ENCODE results near the gene GALK1.
A peak's percentile ranks its signal among the peaks of the same experiment; 100 is the strongest.
"Not testable (repeated sequence)": the region's sequence is repeated elsewhere in the genome, so short reads cannot be mapped to it uniquely, and the experiment has no call there.

GALK1 gene

DNA sequence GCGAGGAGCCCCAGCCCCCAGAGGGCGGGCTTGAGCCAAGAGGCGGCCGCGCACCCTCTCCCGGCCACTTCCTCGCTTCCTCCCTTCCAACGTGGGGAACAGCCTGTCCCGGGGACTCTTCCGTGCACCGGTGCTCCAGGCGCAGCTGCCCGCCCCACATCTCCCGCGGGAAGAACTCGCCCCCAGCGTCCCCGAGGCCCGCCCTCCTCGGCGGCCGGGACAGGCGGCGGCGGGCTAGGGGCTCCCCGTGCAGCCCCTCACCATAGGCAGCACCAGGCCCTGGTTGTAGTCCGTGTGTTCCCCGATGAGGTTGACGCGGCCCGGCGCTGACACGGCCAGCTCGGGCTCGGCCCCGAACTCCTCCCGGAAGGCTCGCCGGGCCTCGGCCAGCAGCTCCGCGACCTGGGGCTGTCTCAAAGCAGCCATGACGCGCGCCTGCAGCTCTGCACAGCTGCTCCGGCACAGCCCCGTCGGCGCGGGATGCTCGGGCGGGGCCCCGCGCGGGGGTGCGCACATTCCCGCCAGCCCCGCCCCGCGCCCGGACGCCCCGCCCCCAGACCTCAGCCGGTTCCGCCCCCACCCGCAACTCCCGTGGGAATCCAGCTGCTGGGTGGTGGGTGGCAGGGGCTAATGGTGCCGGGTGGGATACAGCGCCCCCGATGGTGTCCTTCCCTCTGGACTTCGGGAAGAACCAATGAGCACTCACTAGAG lies at the start of gene GALK1:
Gene GALK1 (minus strand): TSS at position 482 of the 711 bp plus-strand sequence. CDS start 56 bp downstream, at position 426.
- peak; percentile 82 for DNase-seq

- no peak for DNase-seq
Measured at GRCh38 chr17:75814021-75814395, 49.0 kb upstream of the GALK1 start.

DNA sequence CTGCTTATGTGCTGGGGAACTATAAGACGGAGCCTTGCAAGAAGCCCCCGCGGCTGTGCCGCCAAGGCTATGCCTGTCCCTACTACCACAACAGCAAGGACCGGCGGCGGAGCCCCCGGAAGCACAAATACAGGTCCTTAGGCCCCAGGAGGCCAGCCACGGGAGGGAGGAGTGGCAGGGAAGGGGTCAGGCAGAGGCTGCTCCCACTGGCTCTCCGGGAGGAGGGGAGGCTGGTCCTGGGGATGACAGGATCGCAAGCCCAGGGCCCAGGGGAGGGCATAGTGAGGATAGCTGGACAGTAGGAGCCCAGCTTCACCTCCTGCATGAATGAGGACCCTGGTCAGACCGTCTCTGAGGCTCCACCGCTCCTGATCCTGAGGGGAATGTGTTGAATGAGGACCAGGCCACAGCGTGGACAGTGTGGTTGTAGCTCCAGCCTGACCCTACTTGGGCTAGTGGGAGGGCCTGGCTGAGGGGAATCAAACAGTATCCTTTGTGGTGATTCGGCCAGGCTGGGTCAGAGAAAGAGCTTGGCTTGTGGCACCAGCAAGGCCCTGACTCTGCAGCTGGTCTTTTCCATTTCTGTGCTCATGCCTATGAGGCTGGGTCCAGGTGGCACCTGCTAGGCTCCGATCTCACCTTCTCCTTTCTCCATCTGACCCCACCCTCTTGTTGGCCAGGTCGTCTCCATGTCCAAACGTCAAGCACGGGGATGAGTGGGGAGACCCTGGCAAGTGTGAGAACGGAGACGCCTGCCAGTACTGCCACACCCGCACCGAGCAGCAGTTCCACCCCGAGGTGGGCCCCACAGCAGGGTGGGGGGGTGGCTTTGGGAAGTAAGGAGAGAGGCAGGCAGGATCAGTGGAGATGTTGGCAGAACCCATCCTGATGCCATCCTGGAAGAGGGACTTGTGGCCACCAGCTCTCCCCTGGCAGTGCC lies 48.4 kb upstream of the GALK1 start:
- no peak for DNase-seq

GRCh38 chr17:75812096-75813013 lies 47.4 kb upstream of the GALK1 start:
- DNase-seq: no peak

GRCh38 chr17:75811174-75811573 lies 46.2 kb upstream of the GALK1 start:
- DNase-seq: no peak

- DNase-seq: not testable (repeated sequence)
Measured at GRCh38 chr17:75810756-75811155, 45.8 kb upstream of the GALK1 start.

DNA sequence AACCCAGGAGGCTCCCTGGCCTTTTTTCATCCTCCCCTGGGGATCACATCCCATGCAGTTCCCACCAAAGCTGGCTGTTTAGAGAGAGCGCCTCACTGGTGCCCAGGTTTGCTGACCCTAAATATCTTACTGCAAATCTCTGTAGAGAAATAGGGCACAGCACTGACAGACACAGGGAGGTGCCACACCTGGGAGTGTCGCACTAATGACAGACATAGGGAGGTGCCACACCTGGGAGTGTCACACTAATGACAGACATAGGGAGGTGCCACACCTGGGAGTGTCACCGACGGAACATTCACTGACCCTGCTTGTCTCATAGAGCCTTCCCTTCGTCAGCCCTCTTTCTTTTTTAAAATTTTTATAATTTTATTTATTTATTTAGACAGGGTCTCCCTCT lies 45.2 kb upstream of the GALK1 start:
- DNase-seq: no peak

- DNase-seq: no peak
Measured at GRCh38 chr17:75809631-75810111, 44.7 kb upstream of the GALK1 start.

GRCh38 chr17:75808905-75809621 lies 44.1 kb upstream of the GALK1 start:
- DNase-seq: no peak

DNA sequence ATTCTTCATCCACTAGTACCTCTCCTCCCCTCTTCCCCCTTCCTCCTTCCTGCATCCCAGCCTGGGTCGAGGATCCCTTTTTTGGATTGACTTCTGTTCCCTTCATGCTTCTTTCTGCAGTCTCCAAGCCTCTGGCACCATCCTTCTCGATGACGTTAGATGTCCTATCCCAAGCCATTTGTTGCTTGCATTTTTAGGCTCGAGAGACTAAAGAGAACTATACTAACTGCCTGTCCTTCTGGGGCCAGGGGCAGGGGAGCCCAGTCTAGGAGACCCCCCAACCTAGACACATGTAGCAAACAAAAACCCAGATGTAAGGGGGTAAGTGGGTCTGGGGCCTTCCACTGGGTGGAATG lies 43.5 kb upstream of the GALK1 start:
- DNase-seq: no peak

DNA sequence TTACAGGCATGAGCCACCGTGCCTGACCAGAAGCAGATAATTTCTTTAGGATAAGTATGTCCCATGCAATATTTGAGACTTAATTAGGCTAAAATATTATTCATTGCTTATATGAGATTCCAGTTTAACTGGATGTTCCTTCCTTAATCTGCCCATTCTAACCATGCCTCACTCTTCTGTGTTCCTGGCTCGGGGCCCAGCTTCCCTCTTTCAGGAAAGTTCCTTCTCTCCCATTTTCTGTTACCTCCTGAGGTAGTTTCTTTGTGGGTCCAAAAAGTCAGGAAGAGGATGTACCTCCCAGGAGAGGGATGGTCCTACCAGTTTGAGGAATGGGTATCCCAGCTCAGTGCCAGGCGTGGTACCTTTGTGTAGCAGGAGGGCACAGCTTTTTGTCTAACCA lies 42.9 kb upstream of the GALK1 start:
- no peak for DNase-seq

- no peak for DNase-seq
Measured at GRCh38 chr17:75806822-75807500, 42.0 kb upstream of the GALK1 start.

GRCh38 chr17:75803883-75804282 lies 38.9 kb upstream of the GALK1 start:
- no peak for DNase-seq

DNA sequence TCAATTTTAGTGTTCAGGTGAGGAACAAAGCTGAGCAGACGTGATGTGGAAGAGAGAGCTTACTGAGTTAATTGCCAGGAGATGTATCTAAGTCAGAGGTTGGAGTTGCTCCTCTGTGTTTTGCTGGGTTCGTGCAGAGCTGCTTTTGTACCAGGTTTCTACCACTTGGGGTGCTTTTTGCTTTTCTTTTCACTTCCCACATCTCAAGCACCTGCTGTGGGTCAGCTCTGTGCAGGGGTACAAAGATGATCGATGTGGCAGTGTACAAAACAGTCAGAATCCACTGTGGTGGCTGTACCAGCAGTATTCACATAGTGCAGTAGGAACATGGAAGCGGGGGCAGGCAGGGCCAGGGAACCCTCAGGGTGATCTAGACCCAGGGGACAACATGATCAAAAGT lies 34.4 kb upstream of the GALK1 start:
- no peak for DNase-seq

- DNase-seq: no peak
Measured at GRCh38 chr17:75795820-75796607, 31.0 kb upstream of the GALK1 start.

GRCh38 chr17:75793460-75793859 lies 28.5 kb upstream of the GALK1 start:
- DNase-seq: no peak

- no peak for DNase-seq
Measured at GRCh38 chr17:75791254-75791653, 26.3 kb upstream of the GALK1 start.

- DNase-seq: peak; percentile 94
Measured at GRCh38 chr17:75785016-75785890, 20.3 kb upstream of the GALK1 start.

DNA sequence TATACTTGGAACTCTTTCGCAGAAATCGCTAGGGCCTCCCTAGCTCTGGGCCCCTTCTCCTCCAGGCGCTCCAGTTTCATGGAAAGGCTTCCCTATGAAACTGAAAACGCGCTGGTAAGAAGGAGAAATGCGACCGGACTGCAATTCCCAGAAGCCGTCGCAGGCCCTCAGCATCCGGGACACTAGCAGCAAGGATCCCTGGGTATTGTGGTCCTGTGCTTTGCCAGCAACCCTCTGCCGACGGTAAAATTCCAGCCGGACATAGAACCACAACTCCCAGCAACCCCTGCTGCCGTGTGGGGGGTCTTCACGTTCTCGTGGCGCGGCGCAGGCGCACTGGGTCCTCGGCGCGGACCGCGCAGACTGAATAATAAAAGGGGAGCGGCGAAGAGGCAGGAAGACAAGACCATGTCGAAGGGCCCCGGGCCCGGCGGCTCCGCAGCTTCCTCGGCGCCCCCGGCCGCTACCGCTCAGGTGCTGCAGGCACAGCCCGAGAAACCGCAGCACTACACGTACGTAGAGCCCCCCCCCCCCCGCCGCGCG lies 19.6 kb upstream of the GALK1 start, which contains the start of gene UNK:
Gene UNK (plus strand): TSS at position 334 of the 543 bp plus-strand sequence. CDS start 75 bp downstream, at position 409.
- DNase-seq: peak; percentile 100
